HG03196 (cell line): ENCODE results near the gene TVP23B.
"Not testable (repeated sequence)": the region's sequence is repeated elsewhere in the genome, so short reads cannot be mapped to it uniquely, and the experiment has no call there.

Source experiments
- ATAC-seq: cut with Tn5 transposase; IDR thresholded peaks from one replicate; pipeline ENCODE4 v1.9.1; 2021; ENCODE audit not compliant: unreplicated experiment

The TVP23B gene

DNA sequence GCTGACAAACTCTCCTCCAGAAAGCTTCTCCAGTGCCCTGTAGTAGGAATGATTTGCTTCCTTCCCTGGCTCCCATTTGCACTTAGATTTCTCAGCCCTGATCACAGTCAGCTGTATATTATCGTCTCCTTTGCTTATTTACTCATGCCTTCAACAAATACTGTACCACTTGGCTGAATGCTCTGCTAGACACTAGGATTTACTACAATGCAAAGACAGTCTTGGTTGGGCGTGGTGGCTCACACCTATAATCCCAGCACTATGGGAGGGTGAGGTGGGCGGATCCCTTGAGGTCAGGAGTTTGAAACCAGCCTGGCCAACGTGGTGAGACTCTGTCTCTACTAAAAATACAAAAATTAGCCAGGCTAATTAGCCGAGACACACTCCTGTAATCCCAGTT is 5.9 kb downstream of the TVP23B start:
- not testable (repeated sequence) for ATAC-seq

DNA sequence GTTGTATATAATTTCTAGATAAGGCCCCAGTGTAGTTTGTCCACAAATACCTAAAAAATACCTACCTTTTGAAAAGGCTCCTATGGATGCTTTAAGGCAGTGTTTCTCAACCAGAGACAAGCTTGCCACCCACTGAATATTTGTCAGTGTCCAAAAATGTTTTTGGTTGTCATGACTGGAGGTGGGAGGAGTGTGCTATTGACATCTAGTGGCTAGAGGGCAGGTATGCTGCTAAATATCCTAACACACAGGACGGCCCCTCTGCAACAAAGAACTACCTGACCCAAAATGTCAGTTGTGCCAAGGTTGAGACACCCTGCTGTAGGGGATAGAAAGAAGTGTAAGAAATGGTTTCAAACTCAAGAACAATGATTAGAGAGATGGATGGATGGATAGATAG is 10.4 kb downstream of the TVP23B start:
- not testable (repeated sequence) for ATAC-seq

DNA sequence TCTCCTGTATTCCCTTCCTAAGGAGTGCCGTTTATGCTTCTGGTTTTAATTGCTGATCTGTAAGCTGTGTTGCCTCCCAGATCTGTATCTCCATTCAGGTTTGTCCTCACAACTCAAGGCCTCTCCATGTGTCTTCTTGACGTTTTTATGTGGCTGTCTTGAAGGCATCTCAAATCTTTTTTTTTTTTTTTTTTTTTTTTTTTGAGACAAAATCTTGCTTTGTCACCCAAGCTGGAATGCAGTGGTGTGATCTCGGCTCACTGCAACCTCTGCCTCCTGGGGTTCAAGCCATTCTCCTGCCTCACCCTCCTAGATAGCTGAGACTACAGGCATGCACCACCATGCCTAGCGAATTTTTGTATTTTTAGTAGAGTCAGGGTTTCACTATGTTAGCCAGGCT is 13.9 kb downstream of the TVP23B start:
- ATAC-seq, result not testable (repeated sequence)

DNA sequence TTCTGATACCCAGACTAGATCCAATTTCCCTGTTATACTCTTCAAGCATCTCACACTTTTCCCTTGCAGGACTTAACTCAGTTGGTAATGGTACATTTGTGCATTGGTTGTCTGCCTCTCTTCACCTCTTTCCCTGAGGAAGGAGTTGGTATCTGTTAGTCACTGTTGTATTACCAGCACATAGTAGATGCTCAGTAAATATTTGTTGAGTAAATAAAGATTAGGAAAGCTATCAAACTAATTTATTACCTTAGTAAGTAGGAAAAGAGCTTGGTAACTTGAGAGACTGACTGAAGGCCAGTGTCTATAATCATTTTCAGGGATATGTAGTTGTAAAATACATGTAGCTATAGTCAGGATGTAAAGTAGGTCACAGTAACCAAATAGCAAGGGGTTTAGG is 15.9 kb downstream of the TVP23B start:
- ATAC-seq, result not testable (repeated sequence)

DNA sequence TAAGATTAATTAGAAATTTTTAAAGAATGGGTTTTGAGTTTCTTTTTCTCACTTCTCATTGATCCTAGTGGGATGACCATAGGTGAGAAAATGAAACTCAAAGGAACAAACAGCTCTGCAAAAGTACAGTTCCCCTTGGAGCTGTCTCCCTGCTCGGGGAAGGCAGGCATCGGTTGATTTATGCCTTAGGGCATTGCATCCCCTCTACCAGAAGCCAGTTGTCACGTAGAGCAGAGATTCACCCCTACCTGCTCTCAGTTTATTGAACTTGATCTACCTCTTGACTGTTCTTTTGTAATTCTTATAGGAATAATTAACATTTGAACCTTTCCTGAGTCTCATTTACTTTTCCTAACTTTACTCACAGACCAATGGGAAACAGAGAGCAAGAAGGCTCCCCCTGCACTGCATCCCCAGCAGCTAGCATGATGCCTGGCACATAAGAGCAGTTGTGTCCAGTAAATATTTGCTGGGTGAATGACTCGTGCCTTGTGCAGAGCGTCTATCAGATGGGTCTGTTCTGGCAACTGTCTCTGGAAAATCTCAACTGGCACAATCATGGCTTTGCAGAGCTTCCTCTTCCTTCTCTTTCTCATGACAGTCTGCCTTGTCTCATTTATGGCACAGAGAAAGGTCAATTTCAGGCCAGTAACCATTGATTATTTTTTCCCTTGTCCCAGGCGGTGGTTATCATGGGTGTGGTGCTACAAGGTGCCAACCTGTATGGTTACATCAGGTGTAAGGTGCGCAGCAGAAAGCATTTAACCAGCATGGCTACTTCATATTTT is 22.7 kb downstream of the TVP23B start:
- ATAC-seq, result not testable (repeated sequence)

DNA sequence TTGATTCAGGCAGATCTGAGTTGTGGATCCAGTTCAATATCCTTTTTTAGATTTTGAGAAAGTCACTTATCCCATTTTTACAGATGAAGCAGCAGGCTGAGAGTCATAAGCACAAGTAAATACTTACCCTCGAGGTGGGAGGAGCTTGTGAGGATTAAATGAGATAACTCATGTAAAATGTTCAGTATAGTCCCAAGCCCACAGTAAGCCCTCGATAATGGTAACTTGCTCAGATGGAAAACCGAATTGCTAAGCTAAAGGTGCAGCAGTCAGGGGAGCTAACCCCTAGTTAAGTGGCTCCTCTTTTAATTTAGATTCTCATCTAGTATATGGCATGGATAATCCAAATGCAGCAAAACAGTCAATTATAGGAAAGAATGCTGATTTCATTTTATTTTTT is 34.9 kb downstream of the TVP23B start:
- not testable (repeated sequence) for ATAC-seq

DNA sequence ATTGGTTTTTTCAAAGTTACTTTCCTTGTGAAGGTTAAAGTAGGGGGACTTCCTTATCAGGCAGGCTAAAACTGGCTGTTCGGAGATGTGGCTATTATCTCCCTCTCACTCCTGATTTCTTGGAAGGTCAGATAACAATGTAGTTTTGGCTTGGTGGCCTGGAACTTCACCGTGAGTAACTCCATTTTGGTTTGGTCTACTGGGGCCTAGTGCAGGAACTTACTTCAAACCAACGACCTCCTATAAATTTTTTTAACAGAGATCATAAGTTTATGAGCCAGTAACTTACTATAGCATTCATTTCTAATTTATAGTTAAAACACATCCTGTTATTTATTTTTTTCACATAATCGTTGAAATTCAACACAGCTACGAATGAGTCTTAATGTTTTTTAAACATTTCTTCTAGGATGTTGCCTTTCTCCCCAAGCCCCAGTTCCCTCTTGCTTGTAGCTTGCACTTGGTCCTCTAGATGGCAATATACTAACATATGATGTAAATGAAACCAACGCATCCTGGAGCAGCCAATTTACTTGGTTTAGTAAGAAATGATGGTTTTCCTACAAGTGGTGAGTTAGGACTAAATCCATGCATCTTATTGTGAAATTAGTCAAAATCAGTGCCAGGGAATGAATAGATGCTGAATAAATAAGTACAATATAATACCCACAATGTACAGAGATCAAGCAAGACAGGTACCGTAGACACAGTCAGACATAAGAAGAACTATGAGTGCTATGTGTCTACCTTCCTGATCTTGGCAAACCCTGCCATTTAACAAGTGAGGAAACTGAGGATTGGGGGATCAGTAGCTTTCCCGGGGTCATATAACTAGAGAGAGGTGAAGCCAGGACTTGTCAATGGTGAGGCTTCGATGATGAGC is 35.7 kb downstream of the TVP23B start:
- not testable (repeated sequence) for ATAC-seq

DNA sequence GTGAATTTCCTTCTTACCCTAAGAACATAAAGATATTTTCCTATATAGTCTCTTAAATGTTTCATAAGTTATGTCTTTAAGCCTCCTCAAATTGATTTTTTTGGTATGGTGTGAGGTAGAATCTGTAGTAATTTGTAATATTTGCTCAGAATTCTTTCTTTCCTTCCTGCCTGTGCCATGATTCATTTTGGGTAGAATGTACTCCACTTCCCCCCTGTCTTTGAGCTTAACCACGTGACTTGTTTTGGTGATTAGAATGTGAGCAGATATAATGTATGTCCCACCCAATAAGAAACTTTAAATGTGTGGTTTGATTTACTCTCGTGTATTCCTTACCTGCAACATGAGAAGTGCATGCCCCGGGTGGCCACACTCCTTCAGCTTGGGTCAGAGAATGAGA is 40.4 kb downstream of the TVP23B start:
- not testable (repeated sequence) for ATAC-seq

DNA sequence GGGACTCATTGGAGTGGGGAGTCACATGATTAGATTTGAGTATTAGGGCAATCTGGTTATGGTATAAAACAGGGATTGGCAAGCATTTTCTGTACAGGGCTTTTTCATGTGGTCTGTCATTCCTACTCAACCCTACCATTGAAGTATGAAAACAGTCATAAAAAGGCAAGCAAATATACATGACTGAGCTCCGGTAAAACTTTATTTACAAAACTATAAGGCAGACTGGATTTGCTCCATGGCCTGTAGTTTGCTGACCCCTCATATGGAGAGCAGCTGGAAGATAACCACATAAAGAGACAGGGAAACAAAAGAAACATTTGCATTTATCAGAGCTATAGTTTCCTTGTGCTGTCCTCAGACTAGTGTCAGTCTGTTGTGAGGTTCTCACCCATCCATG is 46.6 kb downstream of the TVP23B start:
- ATAC-seq, result not testable (repeated sequence)

DNA sequence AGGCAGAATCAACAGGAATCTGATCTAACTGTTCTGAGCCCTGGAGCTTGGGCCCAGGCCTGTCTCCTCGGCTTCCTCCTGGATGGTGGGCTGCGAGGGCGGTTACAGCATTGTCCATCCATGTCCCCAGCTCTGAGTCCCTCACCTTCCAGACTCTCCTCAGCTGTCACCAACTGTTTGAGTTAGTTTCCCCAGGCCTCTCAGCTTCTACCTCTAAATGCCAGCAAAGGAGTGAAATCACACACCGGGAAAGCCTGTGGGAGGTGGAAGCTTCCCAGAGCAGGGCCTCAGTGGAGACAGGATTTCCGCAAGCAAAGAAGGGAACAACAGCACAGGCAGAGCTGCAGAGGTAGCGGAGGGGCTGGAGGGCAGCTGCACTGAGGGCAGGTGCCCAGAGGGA is 67.5 kb downstream of the TVP23B start:
- ATAC-seq, result no peak

DNA sequence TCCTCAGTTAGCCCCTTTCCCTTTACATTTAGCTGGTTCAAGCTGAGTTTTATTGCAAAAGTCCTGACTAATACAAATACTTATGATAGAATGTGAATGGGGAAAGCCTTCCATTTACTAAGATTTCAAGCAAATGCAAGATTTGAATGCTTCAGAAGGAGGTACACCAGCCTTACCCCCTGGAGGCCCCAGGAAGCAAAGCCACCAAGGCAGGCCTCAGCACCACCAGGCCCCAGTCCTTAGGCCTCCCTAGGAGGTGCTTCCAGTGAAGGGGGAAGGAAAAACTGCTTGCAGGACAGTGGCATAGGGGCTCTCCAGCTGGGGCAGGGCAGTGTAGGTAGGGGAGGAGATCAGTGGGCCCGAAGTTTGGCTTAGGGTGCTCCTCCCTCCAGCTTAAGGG is 69.7 kb downstream of the TVP23B start:
- no peak for ATAC-seq

DNA sequence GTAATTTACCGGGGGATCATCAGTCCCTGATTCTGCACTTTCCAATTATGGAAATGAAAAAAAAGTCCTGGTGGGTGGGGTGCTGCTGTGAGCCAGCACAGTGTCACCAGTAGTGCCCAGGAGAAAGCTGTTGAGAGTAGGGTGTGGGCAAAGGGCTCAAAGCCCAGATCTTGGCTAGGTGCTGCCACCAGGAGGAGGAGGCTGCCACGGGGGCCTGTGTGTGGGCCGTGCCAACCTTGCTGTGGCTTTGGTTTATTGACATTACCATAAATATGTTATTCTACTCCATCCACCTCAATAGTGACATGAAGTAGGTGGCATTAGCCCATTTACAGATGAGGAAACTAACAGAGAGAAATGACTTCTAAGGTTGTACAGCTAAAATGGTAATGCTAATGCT is 70.2 kb downstream of the TVP23B start:
- ATAC-seq, result no peak

DNA sequence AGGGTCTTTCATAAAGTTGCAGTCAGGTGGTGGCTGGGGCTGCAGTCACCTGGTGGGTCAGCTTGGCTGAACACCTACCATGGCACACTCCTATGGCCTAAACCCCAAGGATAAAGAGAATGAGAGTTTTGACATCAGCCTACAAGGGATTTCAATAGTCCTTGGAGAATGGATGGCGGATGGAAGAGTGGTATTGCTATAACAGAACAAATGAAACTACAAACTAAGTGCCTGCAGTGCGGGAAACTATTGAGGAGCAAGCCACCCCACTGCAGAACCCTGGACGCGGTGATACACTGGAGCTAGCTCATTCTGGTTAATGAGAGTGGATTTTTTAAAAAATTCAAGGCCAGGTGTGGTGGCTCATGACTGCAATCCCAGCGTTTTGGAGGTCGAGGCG is 74.0 kb downstream of the TVP23B start:
- ATAC-seq, result no peak

DNA sequence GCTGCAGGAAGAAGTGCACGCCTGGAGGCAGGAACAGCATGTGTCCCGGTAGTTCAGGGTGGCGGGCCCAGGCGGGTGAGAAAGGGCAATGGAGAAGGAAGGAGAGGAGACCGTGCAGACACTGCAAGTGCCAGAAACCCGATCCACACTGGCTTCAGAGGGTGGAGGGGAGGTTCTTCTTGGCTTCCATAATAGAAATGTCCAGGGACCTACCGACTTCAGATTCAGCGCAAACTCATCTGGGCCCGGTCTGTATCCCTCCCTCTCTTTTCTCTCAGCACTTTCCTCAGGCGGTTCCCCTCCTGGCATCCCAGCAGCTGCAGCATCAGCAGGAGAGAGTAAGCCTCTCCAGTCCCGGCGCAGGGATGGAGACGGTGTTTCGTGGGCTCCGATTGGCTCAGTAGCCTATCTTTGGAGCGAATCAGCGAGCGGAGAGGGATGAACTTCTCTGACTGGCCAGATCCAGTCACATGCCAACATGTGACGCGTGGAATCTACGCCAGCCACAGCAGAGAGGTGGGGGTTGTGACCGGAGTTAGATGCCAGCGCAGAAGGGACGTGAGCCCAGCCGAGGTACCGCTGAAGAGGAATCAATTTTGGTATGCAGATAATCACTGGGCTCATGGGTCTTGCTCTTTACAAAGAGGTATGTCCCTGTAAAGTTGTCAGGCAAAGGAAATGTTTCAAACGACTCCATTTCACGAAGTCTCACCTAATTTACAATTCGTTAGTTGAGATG is 75.0 kb downstream of the TVP23B start:
- ATAC-seq, result peak; percentile 66
